ENCODE results near the gene NXPH2. TPM values are rescaled to one million over a fixed set of nuclear protein-coding genes. Genes with fewer than 3 reads are reported as not detected.
"Not testable (repeated sequence)": the region's sequence is repeated elsewhere in the genome, so short reads cannot be mapped to it uniquely, and the experiment has no call there.

NXPH2 gene
- polyA plus RNA-seq, 12 donors: 6.4 to 21.5 (median 14.5) TPM; not detected in 2

DNA sequence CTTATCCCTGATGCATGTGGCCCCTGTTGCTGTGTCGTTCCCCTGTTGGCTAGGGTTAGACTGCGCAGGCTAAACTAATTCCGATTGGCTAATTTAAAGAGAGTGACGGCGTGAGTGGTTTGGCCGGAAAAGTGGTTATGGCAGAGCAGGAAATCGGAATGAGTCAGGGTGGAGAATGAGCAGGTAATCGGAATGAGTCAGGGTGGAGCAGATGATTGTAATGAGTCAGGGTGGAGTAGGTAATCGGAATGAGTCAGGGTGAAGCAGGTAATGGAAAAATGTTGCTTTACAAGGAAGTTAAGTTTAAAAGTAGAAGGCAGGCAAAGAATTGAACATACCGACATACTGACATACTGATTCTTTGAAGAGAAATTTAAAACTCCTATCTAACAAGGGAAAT, 135.4 kb downstream of the NXPH2 start:
- not testable (repeated sequence) for DNase-seq

DNA sequence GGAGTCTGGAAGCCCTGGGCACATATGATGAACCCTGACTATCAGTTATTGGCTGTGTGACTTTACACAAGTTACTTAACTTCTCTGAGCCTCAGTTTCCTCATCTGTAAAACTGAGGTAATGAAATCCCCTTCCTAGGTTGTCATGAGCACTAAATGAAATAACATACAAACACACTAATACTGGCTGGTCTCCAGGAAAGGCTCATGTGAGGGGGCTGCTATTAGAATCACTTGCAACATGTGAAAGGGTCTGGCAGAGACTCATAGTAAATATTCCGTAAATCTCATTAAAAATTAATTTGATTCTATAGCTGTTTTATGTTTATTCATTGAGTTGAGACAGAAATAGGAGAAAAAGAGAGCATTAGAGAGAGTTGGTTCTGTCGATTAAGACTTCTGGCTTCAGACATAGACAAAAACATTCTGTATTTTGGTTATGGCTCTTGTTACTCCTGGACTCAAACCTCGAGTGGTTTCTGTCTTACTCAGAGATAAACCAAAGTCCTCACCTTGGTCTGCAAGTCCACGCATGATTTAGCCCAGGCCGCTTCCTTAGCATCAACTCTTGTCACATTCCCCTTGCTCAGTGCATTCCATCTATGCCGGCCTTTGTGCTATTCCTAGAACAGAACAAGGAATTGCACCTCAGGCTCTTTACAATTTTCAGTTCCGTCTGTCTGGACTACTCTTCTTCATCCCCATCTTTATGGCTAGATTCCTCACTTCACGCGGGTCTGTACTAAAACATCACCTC, 139.1 kb downstream of the NXPH2 start:
- DNase-seq: no peak

DNA sequence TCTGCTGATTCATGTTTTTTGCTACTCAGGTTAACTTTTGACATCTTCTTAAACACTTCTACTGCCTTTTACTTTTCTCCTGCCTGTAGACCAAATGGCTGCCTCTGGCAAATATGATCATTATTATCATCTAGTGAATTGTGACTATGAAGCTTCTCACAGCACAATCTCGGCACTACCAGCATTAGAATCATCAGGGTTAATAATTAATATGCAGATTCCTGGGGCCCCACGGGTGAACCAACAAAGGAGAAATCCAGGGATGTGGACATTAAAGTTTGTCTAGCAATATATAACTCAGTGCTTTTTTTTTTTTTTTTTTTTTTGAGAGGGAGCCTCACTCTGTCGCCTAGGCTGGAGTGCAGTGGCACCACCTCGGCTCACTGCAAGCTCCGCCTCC, 142.5 kb downstream of the NXPH2 start:
- DNase-seq: no peak

DNA sequence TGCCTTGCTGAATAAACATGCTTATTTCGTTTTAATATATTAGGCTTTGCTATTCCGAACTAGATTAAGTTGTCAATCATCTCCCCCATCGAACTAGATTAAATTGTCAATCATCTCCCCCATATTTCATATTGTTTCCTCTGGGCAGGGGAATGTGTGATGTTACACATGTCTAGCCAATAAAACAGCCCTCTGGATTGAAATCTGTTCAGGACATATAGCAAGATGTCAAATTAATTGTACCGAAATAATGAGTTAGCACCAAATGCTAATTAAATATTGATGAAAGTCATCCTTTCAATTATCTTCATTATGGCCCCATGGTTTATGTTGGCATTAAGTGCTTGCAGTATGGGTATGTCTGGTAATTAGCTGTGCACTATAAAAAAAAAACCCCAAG, 143.1 kb downstream of the NXPH2 start:
- DNase-seq: no peak

DNA sequence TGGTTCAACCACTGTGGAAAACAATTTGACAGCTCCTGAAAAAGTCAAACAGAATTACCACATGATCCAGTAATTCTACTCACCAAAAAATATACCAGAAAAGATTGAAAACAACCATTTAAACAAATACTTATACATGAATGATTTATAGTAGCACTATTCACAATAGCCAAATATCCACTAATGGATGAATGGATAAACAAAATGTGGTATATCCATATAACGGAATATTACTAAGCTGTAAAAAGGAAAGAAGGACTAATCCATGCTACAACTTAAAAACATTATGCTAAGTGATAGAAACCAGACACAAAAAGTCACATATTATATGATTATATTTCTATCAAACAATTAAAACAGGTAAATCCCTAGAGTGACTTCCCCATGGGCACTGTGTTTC, 147.1 kb downstream of the NXPH2 start:
- DNase-seq: no peak

DNA sequence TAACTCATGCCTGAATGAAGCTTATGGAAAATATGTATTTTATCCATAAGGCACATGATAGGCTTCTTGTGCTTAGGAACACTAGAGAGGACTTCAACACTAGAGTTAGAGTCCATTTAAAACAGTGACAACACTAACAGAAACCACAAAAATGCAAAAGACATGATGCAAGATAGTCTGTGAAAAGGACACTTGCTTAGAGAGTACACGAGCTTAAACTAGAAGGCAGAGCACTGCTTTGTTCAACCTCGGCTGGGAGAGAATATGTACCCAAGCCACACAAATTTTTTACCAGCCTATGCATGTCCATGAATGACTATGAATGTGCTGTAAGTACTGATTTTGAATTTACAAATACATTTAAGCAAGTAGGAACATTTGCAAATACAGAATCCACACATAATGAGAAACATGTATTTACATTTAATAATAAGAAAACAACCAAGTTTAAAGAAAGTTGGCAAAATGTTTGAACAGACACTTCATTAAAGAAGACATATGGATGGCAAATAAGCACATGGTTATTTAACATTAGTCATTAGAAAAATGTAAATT, 148.0 kb downstream of the NXPH2 start:
- DNase-seq: no peak

DNA sequence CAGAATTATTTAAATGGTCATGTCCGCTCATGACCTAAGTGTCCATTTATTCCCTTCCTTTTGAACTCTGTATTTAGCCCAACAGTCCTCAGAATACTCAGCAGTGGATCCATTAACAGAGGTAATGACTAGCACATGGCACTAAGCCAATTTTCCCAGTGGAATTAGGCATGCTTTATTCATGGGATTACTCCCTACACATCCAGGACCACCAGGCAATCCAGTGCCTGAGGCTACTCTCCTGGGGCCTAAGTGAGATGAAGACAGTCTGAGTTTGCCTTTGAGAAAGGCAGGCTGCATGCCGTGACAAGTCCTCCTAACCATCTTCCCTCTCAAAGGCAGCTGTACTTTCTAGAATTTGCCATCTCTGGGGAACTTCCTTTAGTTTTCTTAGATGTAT, 150.0 kb downstream of the NXPH2 start:
- no peak for DNase-seq

DNA sequence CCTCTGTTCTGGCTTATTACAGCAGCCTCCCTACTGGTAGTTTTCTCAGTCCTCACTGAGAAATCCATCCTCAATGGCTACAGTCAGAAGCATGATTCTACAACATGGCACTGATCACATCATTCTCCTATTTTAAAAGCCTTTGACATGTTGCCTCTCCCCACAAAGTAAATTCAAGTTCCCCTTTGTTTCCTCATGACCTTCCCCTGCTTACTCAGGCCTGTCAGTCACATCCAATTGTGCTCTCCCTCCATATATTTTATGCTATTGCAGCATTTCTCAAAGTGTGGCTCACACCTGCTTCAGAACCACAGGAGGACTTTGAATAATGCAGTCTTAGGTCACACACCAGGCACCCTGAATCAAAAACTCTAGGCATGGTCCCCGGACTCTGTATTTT, 154.0 kb downstream of the NXPH2 start:
- DNase-seq: no peak

DNA sequence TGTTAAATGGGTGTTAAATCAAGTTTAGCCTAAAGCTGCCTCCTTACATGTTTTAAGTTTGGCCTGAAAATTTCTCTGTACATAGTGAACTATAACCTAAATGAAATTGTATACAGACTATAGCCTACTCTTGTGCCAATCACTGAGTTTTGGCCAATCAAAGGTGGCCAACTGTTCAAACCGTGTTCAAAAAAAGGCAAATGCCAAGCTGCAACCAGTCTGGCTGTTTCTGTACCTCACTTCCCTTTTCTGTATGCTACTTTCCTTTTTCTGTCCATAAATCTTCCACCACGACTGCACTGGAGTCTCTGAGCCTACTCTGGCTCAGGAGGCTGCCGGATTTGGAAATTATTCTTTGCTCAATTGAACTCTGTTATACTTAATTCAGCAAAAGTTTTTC, 157.6 kb downstream of the NXPH2 start:
- no peak for DNase-seq

DNA sequence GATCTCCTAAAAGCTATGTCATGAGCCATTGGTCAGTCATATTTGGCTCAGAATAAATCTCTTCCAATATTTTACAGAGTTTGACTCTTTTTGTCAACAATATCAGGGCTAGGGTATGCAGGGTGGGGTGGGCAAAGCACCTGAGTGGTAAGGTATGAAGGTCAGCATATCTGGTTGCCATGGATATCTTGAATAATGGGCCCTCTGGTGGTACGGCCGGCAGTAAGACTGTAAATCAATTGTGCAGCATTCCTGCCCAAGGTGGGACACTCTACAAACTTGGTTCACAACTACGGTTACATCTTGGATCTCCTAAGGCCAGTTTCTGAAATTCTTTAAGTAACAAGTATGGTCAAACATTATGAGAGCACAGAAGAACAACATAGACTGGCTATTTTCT, 159.1 kb downstream of the NXPH2 start:
- DNase-seq: no peak

DNA sequence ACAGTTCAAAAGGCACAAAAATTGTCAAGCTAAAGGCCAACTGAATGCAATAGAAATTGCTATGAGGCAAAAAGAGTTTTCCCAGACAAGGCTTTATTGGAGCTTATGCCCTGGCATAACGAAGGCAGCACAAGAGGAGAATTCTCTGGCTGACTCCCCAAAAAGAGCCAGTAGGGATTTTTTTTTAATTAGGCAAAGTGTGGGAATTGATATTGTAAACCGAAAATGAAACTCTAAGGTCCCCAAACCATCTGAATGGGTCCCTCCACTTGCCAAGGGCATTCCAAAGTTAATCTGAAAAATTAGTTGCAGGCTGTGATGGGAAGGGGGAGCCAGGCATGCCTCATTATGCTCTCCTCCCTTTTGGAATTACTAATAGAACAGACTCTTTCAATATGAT, 159.8 kb downstream of the NXPH2 start:
- DNase-seq: no peak
